Thymus (tissue), 11 donors: ENCODE results near the gene SDF4. TPM values are rescaled to one million over a fixed set of nuclear protein-coding genes. Genes with fewer than 3 reads are reported as not detected.
"Not testable (repeated sequence)": the region's sequence is repeated elsewhere in the genome, so short reads cannot be mapped to it uniquely, and the experiment has no call there.

Source experiments
- DNase-seq, 9 donors: peaks; one replicate each; pipeline ENCODE4 v3.0.0-alpha.2; 2013; ENCODE audit warnings: low spot score in 9 of 9, low read depth in 6 of 9, missing footprints in 1 of 9
- H3K27ac ChIP-seq, 2 donors: one replicate each; pipeline ENCODE4 v1.5.1; 2013; ENCODE audit warnings: control low read depth in 1 of 2, low read depth in 1 of 2, low read length in 1 of 2, mild to moderate bottlenecking in 1 of 2, moderate library complexity in 1 of 2
- H3K27me3 ChIP-seq, 2 donors: one replicate each; pipeline ENCODE4 v1.5.1; 2013; ENCODE audit warnings: low read length in 1 of 2; ENCODE audit not compliant: control insufficient read depth in 2 of 2, insufficient read depth in 1 of 2
- H3K36me3 ChIP-seq, 2 donors: one replicate each; pipeline ENCODE4 v1.5.1; 2013; ENCODE audit warnings: low read length in 1 of 2, mild to moderate bottlenecking in 1 of 2, moderate library complexity in 1 of 2; ENCODE audit not compliant: control insufficient read depth in 2 of 2, insufficient read depth in 2 of 2
- H3K4me1 ChIP-seq, 2 donors: one replicate each; pipeline ENCODE4 v1.5.1; 2013; ENCODE audit warnings: low read length in 2 of 2; ENCODE audit not compliant: control insufficient read depth in 2 of 2, insufficient read depth in 2 of 2
- H3K4me3 ChIP-seq, 2 donors: one replicate each; pipeline ENCODE4 v1.5.1; 2013; ENCODE audit warnings: low read length in 2 of 2, control low read depth in 1 of 2, mild to moderate bottlenecking in 1 of 2
- H3K9me3 ChIP-seq, 2 donors: one replicate each; pipeline ENCODE4 v1.5.1; 2013; ENCODE audit warnings: low read length in 1 of 2, mild to moderate bottlenecking in 1 of 2; ENCODE audit not compliant: control insufficient read depth in 2 of 2, insufficient read depth in 1 of 2
- WGBS: extraction: QIAGEN DNeasy Blood & Tissue Kit; methylation state at CpG from one replicate; pipeline ENCODE4 v1.1.7; 2013; 5-methylcytosine and 5-hydroxymethylcytosine counted together
- polyA plus RNA-seq: library from polyadenylated mRNA; stranded (reverse); fragments of 200-250 nt; gene quantifications from one replicate; pipeline ENCODE4 v1.2.3, GENCODE V29; 2013
- total RNA-seq: library from RNA; stranded (reverse); fragments of 120-200 nt; gene quantifications from one replicate; pipeline ENCODE4 v1.2.4, GENCODE V29; 2013
- donor health status: healthy.

Gene SDF4
- total and polyA plus RNA-seq, 2 donors: 37.6 to 79.1 TPM

- WGBS: 90% methylated on average over 26 of the region's 26 CpGs
- peaks cover 6 to 40% of the 10 kb centered on the region in 2 donors for H3K27me3 ChIP-seq
- H3K36me3 ChIP-seq: no peaks in the 10 kb centered on the region
- no peak overlapping the region for H3K4me3 ChIP-seq
- no peak for DNase-seq
- no peak overlapping the region for H3K27ac ChIP-seq
- peaks cover 1 to 6% of the 10 kb centered on the region in 2 donors for H3K9me3 ChIP-seq
- peaks cover 0 to 9% of the 10 kb centered on the region in 2 donors for H3K4me1 ChIP-seq
Measured at GRCh38 chr1:1181129-1181937, 50.5 kb downstream of the SDF4 start.

DNA sequence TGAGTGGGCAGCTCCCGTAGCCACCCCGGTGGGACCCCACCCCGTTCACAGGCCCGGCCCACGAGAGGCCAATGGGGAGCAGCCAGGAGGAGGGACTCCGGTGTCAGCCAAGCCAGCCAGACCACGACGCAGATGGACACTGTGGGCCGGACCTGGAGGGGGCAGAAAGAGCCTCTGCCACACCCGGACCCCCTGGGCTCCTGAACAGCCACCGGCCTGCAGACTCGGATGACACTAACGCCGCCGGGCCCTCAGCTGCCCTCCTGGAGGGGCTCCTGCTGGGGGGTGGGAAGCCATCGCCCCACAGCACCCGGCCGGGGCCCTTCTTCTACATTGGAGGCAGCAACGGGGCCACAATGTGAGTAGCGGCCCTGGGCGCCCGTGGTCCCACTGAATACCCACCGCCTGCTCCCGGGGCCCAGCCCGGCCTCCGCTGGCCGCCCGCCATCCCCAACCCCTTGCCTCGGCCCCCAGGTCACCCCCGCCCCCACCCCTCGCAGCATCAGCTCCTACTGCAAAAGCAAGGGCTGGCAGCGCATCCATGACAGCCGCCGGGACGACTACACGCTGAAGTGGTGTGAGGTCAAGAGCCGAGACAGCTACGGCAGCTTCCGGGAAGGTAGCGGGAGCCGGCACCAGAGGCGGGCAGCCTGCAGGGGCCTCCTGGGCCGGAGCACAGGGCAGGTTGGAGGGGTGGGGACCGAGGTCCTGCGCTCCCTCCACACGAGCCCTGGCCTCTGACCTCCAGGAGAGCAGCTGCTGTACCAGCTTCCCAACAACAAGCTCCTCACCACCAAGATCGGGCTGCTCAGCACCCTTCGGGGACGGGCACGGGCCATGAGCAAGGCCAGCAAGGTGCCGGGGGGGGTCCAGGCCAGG, 51.6 kb downstream of the SDF4 start:
- peaks cover 1 to 18% of the 10 kb centered on the region in 2 donors for H3K9me3 ChIP-seq
- peaks cover 0 to 15% of the 10 kb centered on the region in 2 donors for H3K4me1 ChIP-seq
- 95% methylated on average over 51 of the region's 51 CpGs for WGBS
- H3K4me3 ChIP-seq: no peak overlapping the region
- H3K36me3 ChIP-seq: no peaks in the 10 kb centered on the region
- H3K27ac ChIP-seq: no peak overlapping the region
- no peak for DNase-seq
- H3K27me3 ChIP-seq: peaks cover 6 to 46% of the 10 kb centered on the region in 2 donors

GRCh38 chr1:1179346-1179982, 52.3 kb downstream of the SDF4 start:
- Histone ChIP-seq H3K36me3 (no peaks in the 10 kb centered on the region), H3K4me1 (peaks cover 0 to 20% of the 10 kb centered on the region in 2 donors), H3K27ac (no peak overlapping the region), H3K4me3 (no peak overlapping the region), H3K9me3 (peaks cover 1 to 23% of the 10 kb centered on the region in 2 donors), H3K27me3 (peaks cover 6 to 48% of the 10 kb centered on the region in 2 donors)
- DNase-seq: no peak
- WGBS: 97% methylated on average over 25 of the region's 25 CpGs

DNA sequence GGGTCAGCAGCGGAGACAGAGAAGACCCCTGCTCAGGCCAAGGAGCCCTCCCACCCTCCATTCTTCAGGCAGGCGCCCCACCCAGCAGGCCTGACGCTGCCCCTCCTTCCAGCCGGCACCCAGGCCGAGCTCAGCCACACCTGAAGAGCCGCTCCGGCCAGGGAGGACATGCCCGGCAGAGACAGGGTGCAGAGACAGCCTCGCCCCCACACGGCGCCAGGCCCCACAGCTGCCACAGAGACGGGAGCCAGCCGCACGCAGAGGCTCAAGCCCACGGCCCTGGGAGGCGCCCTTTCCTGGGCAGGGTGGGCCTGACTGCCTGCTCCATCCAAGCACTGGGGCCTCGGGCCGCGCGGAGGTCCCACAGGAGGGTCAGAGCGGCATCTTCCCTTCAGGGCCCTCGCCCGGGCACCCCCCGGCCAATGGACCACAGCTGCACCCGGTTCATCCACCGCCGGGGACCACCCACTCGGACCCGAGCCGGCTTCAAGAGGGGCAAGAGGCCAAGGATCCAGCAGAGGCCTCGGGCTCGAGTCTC, 52.9 kb downstream of the SDF4 start:
- H3K27me3 ChIP-seq: peaks cover 6 to 50% of the 10 kb centered on the region in 2 donors

GRCh38 chr1:1177452-1178206, 54.2 kb downstream of the SDF4 start:
- 93% methylated on average over 21 of the region's 21 CpGs for WGBS
- peaks cover 6 to 50% of the 10 kb centered on the region in 2 donors for H3K27me3 ChIP-seq
- H3K36me3 ChIP-seq: no peaks in the 10 kb centered on the region
- peaks cover 12 to 34% of the 10 kb centered on the region in 2 donors for H3K4me1 ChIP-seq
- peaks cover 1 to 23% of the 10 kb centered on the region in 2 donors for H3K9me3 ChIP-seq
- H3K4me3 ChIP-seq: no peak overlapping the region
- H3K27ac ChIP-seq: no peak overlapping the region
- no peak for DNase-seq

More for the DNA sequence above, 52.9 kb downstream of the SDF4 start:
- Histone ChIP-seq H3K36me3 (no peaks in the 10 kb centered on the region), H3K4me1 (peaks cover 3 to 25% of the 10 kb centered on the region in 2 donors), H3K4me3 (no peak overlapping the region), H3K9me3 (peaks cover 1 to 23% of the 10 kb centered on the region in 2 donors), H3K27ac (no peak overlapping the region)
- WGBS: 97% methylated on average over 32 of the region's 32 CpGs
- DNase-seq: no peak

DNA sequence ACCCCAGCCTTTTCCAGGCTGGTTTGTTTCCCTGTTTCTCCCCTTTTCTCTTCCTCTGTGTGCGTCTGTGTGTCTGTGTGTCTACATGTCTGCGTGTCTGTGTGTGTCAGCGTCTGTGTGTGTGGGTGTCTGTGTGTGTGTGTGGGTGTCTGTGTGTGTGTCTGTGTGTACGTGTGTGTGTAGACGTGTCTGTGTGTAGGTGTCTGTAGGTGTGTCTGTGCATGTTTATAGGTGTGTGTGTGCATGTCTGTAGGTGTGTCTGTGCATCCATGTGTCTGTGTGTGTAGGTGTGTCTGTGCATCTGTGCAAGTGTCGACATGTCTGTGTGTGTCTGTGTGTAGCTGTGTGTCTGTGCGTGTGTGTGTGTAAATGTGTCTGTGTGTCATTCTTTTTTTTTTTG, 54.9 kb downstream of the SDF4 start:
- Histone ChIP-seq H3K36me3 (no peaks in the 10 kb centered on the region), H3K9me3 (peaks cover 0 to 28% of the 10 kb centered on the region in 2 donors), H3K27ac (no peak overlapping the region), H3K4me3 (no peak overlapping the region), H3K27me3 (peaks cover 4 to 48% of the 10 kb centered on the region in 2 donors), H3K4me1 (peaks cover 16 to 35% of the 10 kb centered on the region in 2 donors)
- WGBS: 97% methylated on average over 7 of the region's 7 CpGs
- DNase-seq: no peak

DNA sequence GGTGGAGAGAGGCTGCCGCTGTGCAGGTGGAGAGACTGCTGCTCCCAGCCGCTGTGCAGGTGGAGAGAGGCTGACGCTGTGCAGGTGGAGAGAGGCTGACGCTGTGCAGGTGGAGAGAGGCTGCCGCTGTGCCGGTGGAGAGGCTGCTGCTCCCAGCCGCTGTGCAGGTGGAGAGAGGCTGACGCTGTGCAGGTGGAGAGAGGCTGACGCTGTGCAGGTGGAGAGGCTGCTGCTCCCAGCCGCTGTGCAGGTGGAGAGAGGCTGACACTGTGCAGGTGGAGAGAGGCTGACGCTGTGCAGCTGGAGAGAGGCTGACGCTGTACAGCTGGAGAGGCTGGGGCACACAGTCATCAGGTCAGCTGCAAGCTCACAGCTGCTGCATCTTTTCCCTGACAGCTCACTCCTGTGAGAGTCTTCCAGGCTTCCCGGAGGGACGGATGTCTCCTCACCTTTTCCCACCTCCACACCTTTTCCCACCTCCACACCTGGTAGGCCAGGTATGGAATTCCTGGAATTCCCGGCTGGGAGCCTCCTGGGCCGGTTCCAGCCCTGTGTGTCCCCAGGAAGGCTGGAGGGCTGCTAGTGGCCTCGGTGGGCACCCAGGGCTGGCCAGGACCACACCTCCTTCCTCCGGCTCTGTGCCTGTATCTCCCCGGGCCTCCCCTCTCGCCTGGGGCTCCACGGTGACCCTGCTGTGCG, 55.6 kb downstream of the SDF4 start:
- not testable (repeated sequence) for H3K36me3 ChIP-seq, DNase-seq, H3K4me3 ChIP-seq
- H3K27ac ChIP-seq: peak overlapping the region in 1 of 2 donors; percentile 47
- H3K27me3 ChIP-seq: peaks cover 0 to 48% of the 10 kb centered on the region in 2 donors
- WGBS: 64% methylated on average over 22 of the region's 22 CpGs
- peaks cover 22 to 42% of the 10 kb centered on the region in 2 donors for H3K4me1 ChIP-seq
- peaks cover 0 to 30% of the 10 kb centered on the region in 2 donors for H3K9me3 ChIP-seq
